Endothelial cell of umbilical vein (primary cell): ENCODE results near the gene COL16A1. TPM values are rescaled to one million over a fixed set of nuclear protein-coding genes. Genes with fewer than 3 reads are reported as not detected.

ENCODE experiments used
- BruUV-seq: library from RNA; stranded (reverse); fragments of 400-500 nt; replicated peaks from 2 replicates; lab custom pipeline; 2021; lab: Mats Ljungman, UMichigan
- CTCF ChIA-PET: fragments of 300-600, 350-600 bp; sonication (Branson Sonifier 250); formaldehyde crosslinking; loops from one replicate; lab custom pipeline; 2021; ENCODE audit warnings: antibody characterized with exemption, inconsistent platforms; lab: Charles Lee
- POLR2A ChIA-PET: fragments of 300-600, 350-600 bp; sonication (Branson Sonifier 250); formaldehyde crosslinking; loops from one replicate; lab custom pipeline; 2021; ENCODE audit warnings: antibody characterized with exemption, inconsistent platforms; lab: Charles Lee
- DNase-seq: peaks from one replicate; pipeline ENCODE4 v3.0.0-alpha.2; 2011; ENCODE audit warnings: low read depth, low spot score
- FAIRE-seq: peaks from 2 replicates; lab custom pipeline; 2011; peaks lifted over from hg19 to GRCh38; lab: Jason Lieb, UNC
- H2AFZ ChIP-seq: 2 replicates; pipeline ENCODE4 v1.6.0; 2012; ENCODE audit warnings: low read depth, low read length, control low read depth, inconsistent platforms
- H3K27ac ChIP-seq: 2 replicates; pipeline ENCODE4 v1.5.1; 2011; ENCODE audit warnings: low read depth, mild to moderate bottlenecking, control low read depth, low read length, moderate library complexity; ENCODE audit not compliant: insufficient read depth
- H3K27me3 ChIP-seq, 2 experiments: 2 replicates each; pipeline versions ENCODE4 v1.6.0 to v1.6.1; 2011; ENCODE audit warnings: low read length in 2 of 2, mixed read lengths in 1 of 2; ENCODE audit not compliant: control insufficient read depth in 2 of 2, insufficient read depth in 2 of 2
- H3K36me3 ChIP-seq, 2 experiments: 2 replicates in 1 of 2; 3 replicates in 1 of 2; pipeline ENCODE4 v1.5.1; 2011; ENCODE audit warnings: low read length in 2 of 2, mild to moderate bottlenecking in 1 of 2, moderate library complexity in 1 of 2; ENCODE audit not compliant: control insufficient read depth in 2 of 2, insufficient read depth in 2 of 2; ENCODE audit errors: extremely low read depth in 1 of 2
- H3K4me1 ChIP-seq: 3 replicates; pipeline ENCODE4 v1.5.1; 2011; ENCODE audit warnings: mild to moderate bottlenecking, low read length; ENCODE audit not compliant: control insufficient read depth, insufficient read depth; ENCODE audit errors: extremely low read depth
- H3K4me2 ChIP-seq: 2 replicates; pipeline ENCODE4 v1.6.1; 2011; ENCODE audit warnings: low read length, control low read depth, mixed read lengths; ENCODE audit not compliant: insufficient read depth
- H3K4me3 ChIP-seq, 3 experiments: fragments of 200-600 bp in 1 of 3; sonication (generic), shearing (Covaris generic) in 1 of 3; replicated peaks in 1 of 3; 2 replicates each; pipeline ENCODE4 v1.5.1; 2011 to 2016; ENCODE audit warnings: control low read depth in 3 of 3, low read length in 3 of 3, mild to moderate bottlenecking in 2 of 3, inconsistent platforms in 1 of 3, low read depth in 1 of 3, moderate library complexity in 1 of 3; ENCODE audit not compliant: insufficient read depth in 1 of 3
- H3K79me2 ChIP-seq: 2 replicates; pipeline ENCODE4 v1.6.0; 2012; ENCODE audit warnings: low read length, inconsistent platforms; ENCODE audit not compliant: control insufficient read depth, insufficient read depth
- H3K9ac ChIP-seq: replicated peaks from 2 replicates; pipeline ENCODE3; 2011; ENCODE audit warnings: low read length, control low read depth; ENCODE audit not compliant: insufficient read depth; ENCODE audit errors: extremely low read depth
- H3K9me1 ChIP-seq: replicated peaks from 3 replicates; pipeline ENCODE4 v1.6.0; 2011; ENCODE audit warnings: mild to moderate bottlenecking, low read length; ENCODE audit not compliant: control insufficient read depth, insufficient read depth; ENCODE audit errors: extremely low read depth
- H3K9me3 ChIP-seq: replicated peaks from 2 replicates; pipeline ENCODE4 v1.5.1; 2012; ENCODE audit warnings: low read length, inconsistent platforms; ENCODE audit not compliant: control insufficient read depth, insufficient read depth
- H4K20me1 ChIP-seq: replicated peaks from 2 replicates; pipeline ENCODE3; 2011; ENCODE audit warnings: mild to moderate bottlenecking, low read length; ENCODE audit not compliant: control insufficient read depth, insufficient read depth; ENCODE audit errors: extremely low read depth
- EZH2 ChIP-seq: IDR thresholded peaks from 2 replicates; pipeline ENCODE4 v1.6.1; 2012; ENCODE audit warnings: borderline replicate concordance, low read depth, mild to moderate bottlenecking, moderate library complexity, low read length, inconsistent platforms; ENCODE audit not compliant: severe bottlenecking
- FOS ChIP-seq: IDR thresholded peaks from 2 replicates; pipeline ENCODE4 v1.6.1; 2011; ENCODE audit warnings: mild to moderate bottlenecking, low read length, moderate library complexity, borderline replicate concordance; ENCODE audit not compliant: insufficient read depth
- GATA2 ChIP-seq: IDR thresholded peaks from 2 replicates; pipeline ENCODE4 v1.7.0; 2011; ENCODE audit warnings: low read depth, mild to moderate bottlenecking, moderate library complexity, mixed read lengths, low read length; ENCODE audit not compliant: insufficient read length, insufficient read depth
- JUN ChIP-seq: IDR thresholded peaks from 2 replicates; pipeline ENCODE4 v1.6.1; 2011; ENCODE audit warnings: borderline replicate concordance, low read depth; ENCODE audit not compliant: insufficient read length, insufficient read depth
- MYC ChIP-seq: IDR thresholded peaks from one replicate; pipeline ENCODE4 v1.6.1; 2011; ENCODE audit warnings: mild to moderate bottlenecking, low read depth, low read length
- POLR2A ChIP-seq: IDR thresholded peaks from 2 replicates; pipeline ENCODE4 v1.6.1; 2012; ENCODE audit warnings: low read depth, mild to moderate bottlenecking, control low read depth, low read length
- POLR2AphosphoS5 ChIP-seq: IDR thresholded peaks from 2 replicates; pipeline ENCODE4 v1.6.1; 2012; ENCODE audit warnings: low read depth, mild to moderate bottlenecking, control low read depth, low read length, moderate library complexity; ENCODE audit not compliant: insufficient read depth
- dilution Hi-C: fragments of 300-500 bp; cut with MboI; formaldehyde crosslinking; loops from one replicate; pipeline ENCODE4 v1.15.0; 2019; ENCODE audit warnings: low sequenced_read_pairs; ENCODE audit not compliant: extremely low pct_ligation_motif_present
- intact Hi-C: fragments of 100-400 bp; cut with micrococcal nuclease; formaldehyde crosslinking; loops from one replicate; pipeline ENCODE4 v1.10.0; 2022
- polyA plus RNA-seq, 4 experiments: library from polyadenylated mRNA; depleted of rRNA in 3 of 4; stranded (reverse) in 3 of 4; unstranded in 1 of 4; fragments of >200 nt; gene quantifications; 2 replicates each; pipeline versions ENCODE4 v1.2.1 to v1.2.3, GENCODE V29; 2011 to 2012; ENCODE audit warnings: missing spikeins in 1 of 4
- total RNA-seq: library from RNA; stranded (reverse); gene quantifications from 2 replicates; pipeline ENCODE4 v1.2.3, GENCODE V29; 2021
- TF ChIP-seq, protein P1 (sequence below), 2 donors: IDR thresholded peaks; 1 replicate in 1 of 2; 2 replicates in 1 of 2; pipeline ENCODE4 v1.5.1; 2011; ENCODE audit warnings: low read length in 2 of 2, mild to moderate bottlenecking in 2 of 2, moderate library complexity in 2 of 2, control low read depth in 1 of 2, inconsistent platforms in 1 of 2, low read depth in 1 of 2; ENCODE audit not compliant: insufficient read depth in 1 of 2; ENCODE audit errors: extremely low read depth in 1 of 2
- TF ChIP-seq, protein P2 (sequence below): IDR thresholded peaks from 2 replicates; pipeline ENCODE4 v1.6.1; 2011; ENCODE audit not compliant: insufficient read depth, insufficient read length

Gene COL16A1
- total and polyA plus RNA-seq, 2 donors (not counting 3 experiments of a cell fraction or from before 2014, with no cell fraction given), result 0.68 to 1.2 TPM

DNA sequence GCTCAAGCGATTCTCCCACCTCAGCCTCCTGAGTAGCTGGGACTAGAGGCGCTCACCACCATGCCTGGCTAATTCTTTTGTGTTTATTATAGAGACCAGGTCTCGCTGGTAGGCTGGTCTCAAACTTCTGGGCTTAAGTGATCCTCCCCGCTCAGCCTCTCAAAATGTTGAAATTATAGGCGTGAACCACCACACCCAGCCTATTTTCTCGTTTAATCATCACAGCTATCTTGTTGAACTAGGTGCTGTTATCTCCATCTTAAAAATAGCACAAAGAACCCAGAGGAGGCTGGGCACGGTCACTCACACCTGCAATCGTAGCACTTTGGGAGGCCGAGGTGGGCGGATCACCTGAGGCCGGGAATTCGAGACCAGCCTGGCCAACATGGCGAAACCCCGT, 28.1 kb downstream of the COL16A1 start:
- ChIA-PET POLR2A (no interaction called here), CTCF (interaction anchor here (0.6 to 1.6 kb wide), 4 partner anchors 10 to 29 kb away, joined by 3 to 7 read pairs (median 5); no protein-coding TSS in a partner anchor)
- DNase-seq (no peak), FAIRE-seq (no peak)
- no peaks in the 10 kb centered on the region for H3K79me2 ChIP-seq
- no peak overlapping the region for H3K4me2 ChIP-seq
- no peaks in the 10 kb centered on the region for H3K36me3 ChIP-seq
- dilution Hi-C loops (no loop called here), intact Hi-C loops (no loop called here)
- H2AFZ ChIP-seq, result no peak overlapping the region
- peaks cover 8% of the 10 kb centered on the region for H3K4me1 ChIP-seq
- H3K4me3 ChIP-seq, result no peak overlapping the region
- no peaks in the 10 kb centered on the region for H4K20me1 ChIP-seq
- H3K9me1 ChIP-seq, result no peaks in the 10 kb centered on the region
- H3K27me3 ChIP-seq, result no peaks in the 10 kb centered on the region
- no peak overlapping the region for H3K9ac ChIP-seq
- no TSS peak for BruUV-seq
- H3K9me3 ChIP-seq, result no peaks in the 10 kb centered on the region
- TF ChIP-seq FOS (no peak), POLR2A (no peak), MYC (no peak), EZH2 (no peak), POLR2AphosphoS5 (no peak), JUN (no peak), GATA2 (no peak)
- TF ChIP-seq, protein P1, sequence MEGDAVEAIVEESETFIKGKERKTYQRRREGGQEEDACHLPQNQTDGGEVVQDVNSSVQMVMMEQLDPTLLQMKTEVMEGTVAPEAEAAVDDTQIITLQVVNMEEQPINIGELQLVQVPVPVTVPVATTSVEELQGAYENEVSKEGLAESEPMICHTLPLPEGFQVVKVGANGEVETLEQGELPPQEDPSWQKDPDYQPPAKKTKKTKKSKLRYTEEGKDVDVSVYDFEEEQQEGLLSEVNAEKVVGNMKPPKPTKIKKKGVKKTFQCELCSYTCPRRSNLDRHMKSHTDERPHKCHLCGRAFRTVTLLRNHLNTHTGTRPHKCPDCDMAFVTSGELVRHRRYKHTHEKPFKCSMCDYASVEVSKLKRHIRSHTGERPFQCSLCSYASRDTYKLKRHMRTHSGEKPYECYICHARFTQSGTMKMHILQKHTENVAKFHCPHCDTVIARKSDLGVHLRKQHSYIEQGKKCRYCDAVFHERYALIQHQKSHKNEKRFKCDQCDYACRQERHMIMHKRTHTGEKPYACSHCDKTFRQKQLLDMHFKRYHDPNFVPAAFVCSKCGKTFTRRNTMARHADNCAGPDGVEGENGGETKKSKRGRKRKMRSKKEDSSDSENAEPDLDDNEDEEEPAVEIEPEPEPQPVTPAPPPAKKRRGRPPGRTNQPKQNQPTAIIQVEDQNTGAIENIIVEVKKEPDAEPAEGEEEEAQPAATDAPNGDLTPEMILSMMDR (IDR thresholded peaks at IDR 0.05; ENCODE audit: extremely low read depth in 1 of 2, insufficient read depth in 1 of 2, low read depth in 1 of 2, low read length in 2 of 2), result no peak
- TF ChIP-seq, protein P2, sequence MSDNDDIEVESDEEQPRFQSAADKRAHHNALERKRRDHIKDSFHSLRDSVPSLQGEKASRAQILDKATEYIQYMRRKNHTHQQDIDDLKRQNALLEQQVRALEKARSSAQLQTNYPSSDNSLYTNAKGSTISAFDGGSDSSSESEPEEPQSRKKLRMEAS, result no peak
- H3K27ac ChIP-seq, result no peak overlapping the region
